Uterus (tissue), 4 donors: ENCODE results near the gene KRTDAP. TPM values are rescaled to one million over a fixed set of nuclear protein-coding genes. Genes with fewer than 3 reads are reported as not detected.

Experiments
- DNase-seq, 2 donors: peaks; one replicate each; pipeline ENCODE4 v3.0.0-alpha.2; 2019 to 2020
- H3K27ac ChIP-seq, 2 donors: fragments of 200-600 bp; sonication (generic); 1 replicate in 1 of 2; 2 replicates in 1 of 2; pipeline ENCODE4 v1.5.1; 2016 to 2018
- H3K27me3 ChIP-seq, 2 donors: fragments of 200-600 bp; sonication (generic); one replicate each; pipeline ENCODE4 v1.5.1; 2018 to 2019; ENCODE audit warnings: control low read depth in 1 of 2
- H3K36me3 ChIP-seq, 2 donors: fragments of 200-600 bp; sonication (generic); one replicate each; pipeline ENCODE4 v1.5.1; 2019; ENCODE audit warnings: control low read depth in 1 of 2
- H3K4me1 ChIP-seq, 2 donors: fragments of 200-600 bp; sonication (generic); one replicate each; pipeline ENCODE4 v1.5.1; 2018 to 2019; ENCODE audit warnings: control low read depth in 1 of 2
- H3K4me3 ChIP-seq, 2 donors: fragments of 200-600 bp; sonication (generic); 1 replicate in 1 of 2; 2 replicates in 1 of 2; pipeline ENCODE4 v1.5.1; 2018 to 2019; ENCODE audit warnings: mild to moderate bottlenecking in 1 of 2
- H3K9me3 ChIP-seq, 2 donors: fragments of 200-600 bp; sonication (generic); one replicate each; pipeline ENCODE4 v1.5.1; 2019; ENCODE audit warnings: control low read depth in 1 of 2
- CTCF ChIP-seq, 4 experiments: fragments of 200-600 bp in 2 of 4; fragments of 450-650 bp in 2 of 4; sonication (generic) in 2 of 4; IDR thresholded peaks; one replicate each; pipeline ENCODE4 v1.5.1; 2016 to 2019; ENCODE audit warnings: antibody characterized with exemption in 4 of 4, mild to moderate bottlenecking in 2 of 4, moderate library complexity in 1 of 4
- POLR2A ChIP-seq, 2 donors: fragments of 450-650 bp; IDR thresholded peaks; one replicate each; pipeline ENCODE4 v1.6.1; 2016; ENCODE audit warnings: antibody characterized with exemption in 2 of 2, mild to moderate bottlenecking in 1 of 2, moderate library complexity in 1 of 2
- intact Hi-C: fragments of 100-400 bp; cut with DNase I; formaldehyde crosslinking; loops from one replicate; pipeline ENCODE4 v1.15.1; 2023; ENCODE audit warnings: low total_unique reads
- total RNA-seq, 4 donors: library from RNA; depleted of rRNA in 3 of 4; stranded (reverse); fragments of >200 nt in 3 of 4; gene quantifications; one replicate each; pipeline versions ENCODE4 v1.1.0 to v1.2.4, GENCODE V29; 2014 to 2023
- donor health status: DM: yes; HTN: yes; CAD: no.

KRTDAP gene
- total RNA-seq, 4 donors from 2014 or later: not detected

- peak overlapping the region in 1 of 2 donors; percentile 72 for H3K27ac ChIP-seq
- peak in 1 of 2 donors; percentile 29 for DNase-seq
These were observed 18.9 kb upstream of the KRTDAP start for GRCh38 chr19:35509018-35509652.

GRCh38 chr19:35508129-35508528, 17.9 kb upstream of the KRTDAP start:
- H3K36me3 ChIP-seq: no peaks in the 10 kb centered on the region
- H3K4me3 ChIP-seq: no peak overlapping the region
- DNase-seq: no peak
- H3K27ac ChIP-seq: no peak overlapping the region
- H3K4me1 ChIP-seq: no peaks in the 10 kb centered on the region
- no peak for TF ChIP-seq CTCF (IDR thresholded peaks at IDR 0.05)
- no peak for TF ChIP-seq POLR2A (IDR thresholded peaks at IDR 0.05)
- intact Hi-C loops: no loop called here
- H3K9me3 ChIP-seq: no peaks in the 10 kb centered on the region
- H3K27me3 ChIP-seq: no peaks in the 10 kb centered on the region

More at GRCh38 chr19:35509018-35509652, 18.9 kb upstream of the KRTDAP start:
- Histone ChIP-seq H3K9me3 (no peaks in the 10 kb centered on the region), H3K4me3 (peak overlapping the region in 1 of 2 donors; percentile 38), H3K36me3 (no peaks in the 10 kb centered on the region), H3K27me3 (no peaks in the 10 kb centered on the region), H3K4me1 (no peaks in the 10 kb centered on the region)
- intact Hi-C loops: no loop called here
- no peak for TF ChIP-seq CTCF (IDR thresholded peaks at IDR 0.05)
- no peak for TF ChIP-seq POLR2A (IDR thresholded peaks at IDR 0.05)

- no peak for TF ChIP-seq POLR2A (IDR thresholded peaks at IDR 0.05)
- no peak for TF ChIP-seq CTCF (IDR thresholded peaks at IDR 0.05)
- DNase-seq: no peak
- Histone ChIP-seq H3K4me1 (no peaks in the 10 kb centered on the region), H3K36me3 (no peaks in the 10 kb centered on the region), H3K9me3 (no peaks in the 10 kb centered on the region), H3K27ac (no peak overlapping the region), H3K27me3 (no peaks in the 10 kb centered on the region), H3K4me3 (no peak overlapping the region)
- intact Hi-C loops: no loop called here
These were observed 17.3 kb upstream of the KRTDAP start for GRCh38 chr19:35507561-35507960.

GRCh38 chr19:35506011-35506410, 15.7 kb upstream of the KRTDAP start:
- TF ChIP-seq POLR2A (IDR thresholded peaks at IDR 0.05): no peak
- TF ChIP-seq CTCF (IDR thresholded peaks at IDR 0.05): no peak
- Histone ChIP-seq H3K4me3 (no peak overlapping the region), H3K9me3 (no peaks in the 10 kb centered on the region), H3K27me3 (no peaks in the 10 kb centered on the region), H3K4me1 (no peaks in the 10 kb centered on the region), H3K27ac (no peak overlapping the region), H3K36me3 (no peaks in the 10 kb centered on the region)
- DNase-seq: no peak
- intact Hi-C loops: no loop called here

GRCh38 chr19:35502751-35503150, 12.5 kb upstream of the KRTDAP start:
- H3K4me1 ChIP-seq: no peaks in the 10 kb centered on the region
- TF ChIP-seq CTCF (IDR thresholded peaks at IDR 0.05) (no peak), POLR2A (IDR thresholded peaks at IDR 0.05) (no peak)
- H3K27ac ChIP-seq: no peak overlapping the region
- no peaks in the 10 kb centered on the region for H3K27me3 ChIP-seq
- no peak overlapping the region for H3K4me3 ChIP-seq
- intact Hi-C loops: no loop called here
- H3K36me3 ChIP-seq: no peaks in the 10 kb centered on the region
- DNase-seq: no peak
- H3K9me3 ChIP-seq: no peaks in the 10 kb centered on the region
